Transverse colon (tissue), 4 donors: Measurements from ENCODE around the gene HAPSTR1.

Source experiments
- CTCF ChIP-seq, 5 experiments: fragments of 200-600 bp in 3 of 5; fragments of 450-650 bp in 2 of 5; sonication (generic) in 3 of 5; IDR thresholded peaks; 1 replicate in 2 of 5; 2 replicates in 3 of 5; pipeline ENCODE4 v1.5.1; 2016 to 2017; ENCODE audit warnings: antibody characterized with exemption in 5 of 5, inconsistent platforms in 3 of 5, mild to moderate bottlenecking in 2 of 5, moderate library complexity in 1 of 5
- EP300 ChIP-seq: sonication (generic); formaldehyde crosslinking; IDR thresholded peaks from one replicate; pipeline ENCODE4 v1.6.1; 2017; ENCODE audit warnings: antibody characterized with exemption, low read depth
- POLR2A ChIP-seq: fragments of 450-650 bp; IDR thresholded peaks from one replicate; pipeline ENCODE4 v1.6.1; 2016; ENCODE audit warnings: antibody characterized with exemption, mild to moderate bottlenecking, moderate library complexity
- POLR2AphosphoS5 ChIP-seq, 3 donors: sonication (generic); formaldehyde crosslinking; IDR thresholded peaks; one replicate each; pipeline ENCODE4 v1.6.1; 2016; ENCODE audit warnings: antibody characterized with exemption in 3 of 3

- peak in 2 of 3 donors; percentile 38 to 59 for TF ChIP-seq POLR2AphosphoS5 (IDR thresholded peaks at IDR 0.05)
- no peak for TF ChIP-seq EP300
- no peak for TF ChIP-seq POLR2A
- TF ChIP-seq CTCF (IDR thresholded peaks at IDR 0.05) = no peak
Measured at GRCh38 chr16:9122969-9123368, 31.5 kb downstream of the HAPSTR1 start.
